22Rv1 (cell line): ENCODE measurements around the gene CLN5.
"Not testable (repeated sequence)": the region's sequence is repeated elsewhere in the genome, so short reads cannot be mapped to it uniquely, and the experiment has no call there.

ENCODE experiments used
- ZFX ChIP-seq: fragments of 450-650 bp; IDR thresholded peaks from 2 replicates; pipeline ENCODE4 v1.6.1; 2017; ENCODE audit warnings: antibody characterized with exemption, borderline replicate concordance
- TF ChIP-seq, protein P1 (sequence below): fragments of 450-650 bp; IDR thresholded peaks from 2 replicates; pipeline ENCODE4 v1.5.1; 2017; ENCODE audit warnings: mild to moderate bottlenecking

DNA sequence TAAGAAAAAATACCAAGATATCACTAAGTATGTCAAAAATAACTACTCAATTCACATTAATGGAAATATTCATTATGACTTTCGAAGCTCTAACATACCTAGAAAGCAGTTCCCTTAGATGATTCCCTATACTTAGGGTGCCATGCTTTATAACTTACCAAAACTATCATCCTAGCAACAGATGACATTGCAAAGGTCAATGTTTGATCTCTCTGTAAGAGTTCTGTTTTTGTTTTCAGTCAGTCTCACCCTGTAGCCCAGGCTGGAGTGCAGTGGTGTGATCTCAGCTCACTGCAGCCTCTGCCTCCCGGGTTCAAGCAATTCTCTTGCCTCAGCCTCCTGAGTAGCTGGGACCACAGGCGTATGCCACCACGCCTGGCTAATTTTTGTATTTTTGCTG, 16.5 kb downstream of the CLN5 start:
- TF ChIP-seq, protein P1, sequence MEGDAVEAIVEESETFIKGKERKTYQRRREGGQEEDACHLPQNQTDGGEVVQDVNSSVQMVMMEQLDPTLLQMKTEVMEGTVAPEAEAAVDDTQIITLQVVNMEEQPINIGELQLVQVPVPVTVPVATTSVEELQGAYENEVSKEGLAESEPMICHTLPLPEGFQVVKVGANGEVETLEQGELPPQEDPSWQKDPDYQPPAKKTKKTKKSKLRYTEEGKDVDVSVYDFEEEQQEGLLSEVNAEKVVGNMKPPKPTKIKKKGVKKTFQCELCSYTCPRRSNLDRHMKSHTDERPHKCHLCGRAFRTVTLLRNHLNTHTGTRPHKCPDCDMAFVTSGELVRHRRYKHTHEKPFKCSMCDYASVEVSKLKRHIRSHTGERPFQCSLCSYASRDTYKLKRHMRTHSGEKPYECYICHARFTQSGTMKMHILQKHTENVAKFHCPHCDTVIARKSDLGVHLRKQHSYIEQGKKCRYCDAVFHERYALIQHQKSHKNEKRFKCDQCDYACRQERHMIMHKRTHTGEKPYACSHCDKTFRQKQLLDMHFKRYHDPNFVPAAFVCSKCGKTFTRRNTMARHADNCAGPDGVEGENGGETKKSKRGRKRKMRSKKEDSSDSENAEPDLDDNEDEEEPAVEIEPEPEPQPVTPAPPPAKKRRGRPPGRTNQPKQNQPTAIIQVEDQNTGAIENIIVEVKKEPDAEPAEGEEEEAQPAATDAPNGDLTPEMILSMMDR, result not testable (repeated sequence)
- TF ChIP-seq ZFX, result not testable (repeated sequence)
